Heart left ventricle (tissue), 16 donors: Measurements from ENCODE around the gene MAN2A1. TPM values are rescaled to one million over a fixed set of nuclear protein-coding genes. Genes with fewer than 3 reads are reported as not detected.

ENCODE experiments used
- ATAC-seq, 4 donors: fragments of 200-7000 bp; cut with Tn5 transposase; one replicate each; pipeline ENCODE4 v1.9.1; 2020 to 2022; ENCODE audit warnings: moderate library complexity in 4 of 4, mild to moderate bottlenecking in 3 of 4, moderate number of reproducible peaks in 1 of 4
- DNase-seq, 5 donors: peaks; one replicate each; pipeline ENCODE4 v3.0.0-alpha.2; 2020
- H3K27ac ChIP-seq, 12 donors: fragments of 200-600 bp; sonication (generic) in 4 of 12; one replicate each; pipeline versions ENCODE4 v1.5.0 to v1.8.0; 2016 to 2022; ENCODE audit warnings: mild to moderate bottlenecking in 2 of 12
- H3K27me3 ChIP-seq, 9 donors: fragments of 200-600 bp; sonication (generic) in 2 of 9; one replicate each; pipeline versions ENCODE4 v1.5.1 to v1.8.0; 2016 to 2022; ENCODE audit warnings: mild to moderate bottlenecking in 3 of 9
- H3K36me3 ChIP-seq, 9 donors: fragments of 200-600 bp; sonication (generic) in 2 of 9; one replicate each; pipeline versions ENCODE4 v1.5.0 to v1.8.0; 2018 to 2022; ENCODE audit warnings: mild to moderate bottlenecking in 2 of 9
- H3K4me1 ChIP-seq, 12 donors: fragments of 200-600 bp; sonication (generic) in 4 of 12; one replicate each; pipeline versions ENCODE4 v1.5.0 to v1.8.0; 2016 to 2022; ENCODE audit warnings: mild to moderate bottlenecking in 3 of 12
- H3K4me3 ChIP-seq, 12 donors: fragments of 200-600 bp; sonication (generic) in 4 of 12; one replicate each; pipeline versions ENCODE4 v1.5.0 to v1.8.0; 2017 to 2022; ENCODE audit warnings: mild to moderate bottlenecking in 9 of 12, moderate library complexity in 4 of 12
- H3K9me3 ChIP-seq, 12 donors: fragments of 200-600 bp; sonication (generic) in 4 of 12; one replicate each; pipeline versions ENCODE4 v1.5.0 to v1.8.0; 2016 to 2022; ENCODE audit warnings: mild to moderate bottlenecking in 1 of 12
- CTCF ChIP-seq, 12 donors: fragments of 200-600 bp; sonication (generic) in 4 of 12; IDR thresholded peaks; one replicate each; pipeline versions ENCODE4 v1.5.0 to v1.8.0; 2018 to 2022; ENCODE audit warnings: antibody characterized with exemption in 12 of 12, mild to moderate bottlenecking in 5 of 12
- POLR2A ChIP-seq, 2 donors: fragments of 450-650 bp; IDR thresholded peaks; one replicate each; pipeline ENCODE4 v1.6.1; 2017; ENCODE audit warnings: antibody characterized with exemption in 2 of 2, mild to moderate bottlenecking in 2 of 2, moderate library complexity in 2 of 2
- WGBS, 4 donors: extraction: QIAGEN DNeasy Blood & Tissue Kit in 2 of 4; methylation state at CpG; one replicate each; pipeline versions ENCODE4 v1.1.5 to v1.1.7; 2013 to 2018; 5-methylcytosine and 5-hydroxymethylcytosine counted together
- intact Hi-C, 10 donors: fragments of 100-400 bp; cut with DNase I; formaldehyde crosslinking; loops; one replicate each; pipeline versions ENCODE4 v1.11.1 to v1.14.2; 2022
- polyA plus RNA-seq, 2 donors: library from polyadenylated mRNA; stranded (reverse); fragments of 200-250 nt; gene quantifications; one replicate each; pipeline ENCODE4 v1.2.3, GENCODE V29; 2013
- total RNA-seq, 9 donors: library from RNA; depleted of rRNA in 2 of 9; stranded (reverse); fragments of >200 nt in 2 of 9; fragmentation: NEBNext Ultra II Directional in 3 of 9; extraction: Animal tissue kit (Norgen Biotek cat#: 25700) in 3 of 9; gene quantifications; one replicate each; pipeline versions ENCODE4 v1.1.0 to v1.2.4, GENCODE V29; 2016 to 2023
- donor health status: ischemic (EF 13 %, LVEDD 7.1; RV severe dilation, severe dysfunction).
- donor health status: healthy with polysubstance abuse.
- donor health status: DM: no; HTN: yes; CAD: no.
- donor health status: DM: no; HTN: no; CAD: no.
- donor health status: ischemic (EF 25% LVEDD 6.9; RV normal size, moderate dysfunction).
- donor health status: ischemic (EF 25% LVEDD 5.7; RV mildly dilated, moderate dysfunction).
- donor health status: healthy.
- donor health status: DM: yes; HTN: yes; CAD: no.
- donor health status: ischemic (EF 35%, LVEDD 5.7; RV mildly dilated, moderate dysfunction).
- donor health status: nonischemic (EF 11% LVEDD 7.7; RV severe dilation, severe dysfunction).
- donor health status: DM: yes; HTN: yes; CAD: no.
- donor health status: PGD.
- donor health status: ischemic (EF 29% LVEDD 5.4; RV normal size, mild dysfunction).
- donor health status: nonischemic (EF 23%, LVEDD 6.1; RV moderate dilation, normal function).

Gene MAN2A1
- total and polyA plus RNA-seq, 11 donors, result 2.0 to 22.9 (median 7.8) TPM

GRCh38 chr5:109833946-109834345 lies 144.2 kb downstream of the MAN2A1 start:
- intact Hi-C loops, result no loop called here
- WGBS, 4 donors, result 92 to 99% (median 97%) methylated on average over 3 of the region's 3 CpGs
- ATAC-seq (no peak), DNase-seq (no peak)
- no peak for TF ChIP-seq POLR2A (IDR thresholded peaks at IDR 0.05)
- TF ChIP-seq CTCF (IDR thresholded peaks at IDR 0.05), result no peak
- Histone ChIP-seq H3K9me3 (no peaks in the 10 kb centered on the region), H3K27me3 (no peaks in the 10 kb centered on the region), H3K36me3 (peaks cover 0 to 21% (median 3%) of the 10 kb centered on the region in 9 donors), H3K27ac (no peak overlapping the region), H3K4me1 (peaks cover 0 to 2% (median 0%) of the 10 kb centered on the region in 12 donors), H3K4me3 (no peak overlapping the region)

GRCh38 chr5:109836280-109836679 lies 146.6 kb downstream of the MAN2A1 start:
- H3K4me3 ChIP-seq, result no peak overlapping the region
- DNase-seq (no peak), ATAC-seq (no peak)
- no peaks in the 10 kb centered on the region for H3K9me3 ChIP-seq
- intact Hi-C loops, result no loop called here
- peaks cover 0 to 35% (median 14%) of the 10 kb centered on the region in 9 donors for H3K36me3 ChIP-seq
- WGBS, 4 donors, result 90 to 94% (median 91%) methylated on average over 8 of the region's 8 CpGs
- TF ChIP-seq POLR2A (IDR thresholded peaks at IDR 0.05), result no peak
- TF ChIP-seq CTCF (IDR thresholded peaks at IDR 0.05), result no peak
- H3K27ac ChIP-seq, result no peak overlapping the region
- no peaks in the 10 kb centered on the region for H3K4me1 ChIP-seq
- no peaks in the 10 kb centered on the region for H3K27me3 ChIP-seq

- H3K27me3 ChIP-seq, result no peaks in the 10 kb centered on the region
- ATAC-seq (no peak), DNase-seq (no peak)
- intact Hi-C loops, result no loop called here
- peaks cover 0 to 36% (median 13%) of the 10 kb centered on the region in 9 donors for H3K36me3 ChIP-seq
- TF ChIP-seq POLR2A (IDR thresholded peaks at IDR 0.05) (no peak), CTCF (IDR thresholded peaks at IDR 0.05) (no peak)
- H3K4me3 ChIP-seq, result no peak overlapping the region
- no peaks in the 10 kb centered on the region for H3K9me3 ChIP-seq
- no peaks in the 10 kb centered on the region for H3K4me1 ChIP-seq
- WGBS, 4 donors, result 93 to 97% (median 95%) methylated on average over 6 of the region's 6 CpGs
- no peak overlapping the region for H3K27ac ChIP-seq
Observed at GRCh38 chr5:109837231-109837861, 147.6 kb downstream of the MAN2A1 start.

- no peaks in the 10 kb centered on the region for H3K27me3 ChIP-seq
- intact Hi-C loops, result no loop called here
- no peak overlapping the region for H3K4me3 ChIP-seq
- whole genome bisulfite sequencing, 4 donors, result 96 to 100% (median 99%) methylated on average over 1 of the region's 1 CpG
- no peak for DNase-seq
- no peak for TF ChIP-seq POLR2A (IDR thresholded peaks at IDR 0.05)
- no peak for TF ChIP-seq CTCF (IDR thresholded peaks at IDR 0.05)
- H3K36me3 ChIP-seq, result peaks cover 0 to 41% (median 13%) of the 10 kb centered on the region in 9 donors
- ATAC-seq, result no peak
- H3K27ac ChIP-seq, result no peak overlapping the region
- H3K9me3 ChIP-seq, result no peaks in the 10 kb centered on the region
- H3K4me1 ChIP-seq, result no peaks in the 10 kb centered on the region
Observed at GRCh38 chr5:109838157-109838556, 148.4 kb downstream of the MAN2A1 start.
